ENCODE measurements around the gene DLX4.

DLX4 gene

DNA sequence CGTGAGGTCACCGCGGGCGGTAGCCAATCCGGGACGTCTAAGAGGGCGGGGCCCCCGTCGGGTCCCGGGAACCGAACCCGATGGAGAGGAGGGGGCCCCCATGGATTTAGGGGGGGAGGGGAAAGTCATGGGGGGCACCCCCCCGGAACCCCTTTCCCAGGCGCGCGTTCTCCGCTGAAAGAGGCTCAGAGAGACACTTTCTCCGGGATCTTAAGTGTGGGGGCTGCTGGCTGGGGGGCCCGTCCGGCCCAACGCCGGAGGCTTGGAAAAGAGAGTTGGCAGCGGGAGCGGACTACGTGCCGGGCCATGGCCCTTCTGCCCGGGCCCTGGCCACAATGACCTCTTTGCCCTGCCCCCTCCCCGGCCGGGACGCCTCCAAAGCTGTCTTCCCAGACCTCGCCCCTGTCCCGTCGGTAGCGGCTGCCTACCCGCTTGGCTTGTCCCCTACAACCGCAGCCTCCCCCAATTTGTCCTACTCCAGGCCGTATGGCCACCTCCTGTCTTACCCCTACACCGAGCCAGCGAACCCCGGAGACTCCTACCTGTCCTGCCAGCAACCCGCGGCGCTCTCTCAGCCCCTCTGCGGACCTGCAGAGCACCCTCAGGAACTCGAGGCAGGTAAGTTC lies at the start of gene DLX4:
TSS of gene DLX4 (plus strand) at position 57 of the 626 bp plus-strand sequence. CDS start at position 336, 279 bp downstream.
- DNase-seq: peak; percentile 38

DNA sequence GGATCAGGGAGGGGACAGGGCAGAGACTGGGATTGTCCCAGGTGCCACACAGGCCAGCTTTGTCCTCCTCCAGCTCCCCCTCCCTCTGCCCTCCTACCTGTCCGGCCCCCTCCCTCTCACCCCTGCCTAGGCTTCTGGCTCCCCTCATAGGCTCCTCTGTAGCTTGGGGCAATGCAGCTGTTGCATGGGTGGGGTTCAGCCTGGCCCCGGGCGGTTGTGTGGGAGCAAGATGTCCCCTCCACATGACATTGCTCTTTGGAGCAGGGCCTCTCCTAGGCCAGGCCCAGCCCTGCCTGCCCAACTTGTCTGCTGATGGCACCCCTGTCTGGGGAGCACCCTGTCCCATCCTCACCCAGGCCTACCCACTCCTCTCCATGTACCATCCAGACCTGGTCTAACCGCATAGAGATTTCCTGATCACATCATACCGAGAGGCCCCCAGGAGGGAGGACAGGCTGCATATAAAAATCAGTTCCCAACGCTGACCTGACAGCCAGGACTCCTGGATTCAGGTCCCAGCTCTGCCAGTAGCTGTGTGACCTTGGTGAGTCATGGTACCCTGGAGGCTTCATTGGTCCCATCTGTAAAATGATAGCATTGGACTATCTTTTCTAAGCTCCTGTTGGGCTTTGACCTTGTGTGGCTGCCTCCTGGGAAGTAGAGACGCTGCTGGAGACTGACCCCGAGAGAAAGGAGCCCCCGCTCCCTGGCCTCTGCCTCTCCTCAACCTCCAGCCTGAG lies 48.8 kb upstream of the DLX4 start:
- DNase-seq: no peak

DNA sequence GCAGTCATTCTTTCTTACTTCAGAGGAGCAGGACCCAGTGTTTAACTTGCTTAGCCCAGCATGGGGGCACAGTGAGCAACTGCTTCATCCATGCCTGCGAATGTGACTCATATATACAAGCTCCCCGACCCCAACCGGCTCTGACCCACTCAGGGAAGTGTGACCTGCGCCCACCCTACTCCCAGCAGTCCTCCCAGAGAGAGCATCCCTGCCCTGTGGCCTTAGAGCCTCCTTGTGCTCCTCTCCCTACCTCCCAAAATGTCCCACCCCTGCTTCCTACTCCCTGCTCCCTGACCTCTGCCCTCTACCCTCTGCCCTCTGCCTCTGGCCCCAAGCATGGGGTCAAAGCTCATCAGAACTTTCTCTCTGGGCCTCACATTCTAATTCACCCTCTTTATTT lies 46.9 kb upstream of the DLX4 start:
- no peak for DNase-seq

DNA sequence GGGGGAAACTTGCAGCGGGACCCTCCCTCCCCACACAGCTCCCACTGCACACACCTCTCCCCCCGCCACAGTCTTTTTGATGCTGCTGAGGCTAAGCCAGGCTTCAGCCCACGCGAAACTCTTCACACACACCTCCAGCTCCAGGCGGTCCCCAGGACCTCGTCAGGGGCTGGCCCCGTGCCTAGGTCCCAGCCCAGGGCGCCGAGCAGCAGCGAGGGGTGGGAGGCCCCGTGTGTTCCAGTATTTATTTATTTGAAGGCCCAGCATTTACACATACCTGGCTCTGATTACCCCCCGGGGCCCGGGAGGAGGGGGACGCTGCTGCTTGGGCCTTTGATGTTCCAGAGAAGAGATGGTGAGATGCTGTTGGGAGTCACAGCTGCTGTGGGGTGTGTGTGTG lies 44.9 kb upstream of the DLX4 start:
- DNase-seq: no peak

DNA sequence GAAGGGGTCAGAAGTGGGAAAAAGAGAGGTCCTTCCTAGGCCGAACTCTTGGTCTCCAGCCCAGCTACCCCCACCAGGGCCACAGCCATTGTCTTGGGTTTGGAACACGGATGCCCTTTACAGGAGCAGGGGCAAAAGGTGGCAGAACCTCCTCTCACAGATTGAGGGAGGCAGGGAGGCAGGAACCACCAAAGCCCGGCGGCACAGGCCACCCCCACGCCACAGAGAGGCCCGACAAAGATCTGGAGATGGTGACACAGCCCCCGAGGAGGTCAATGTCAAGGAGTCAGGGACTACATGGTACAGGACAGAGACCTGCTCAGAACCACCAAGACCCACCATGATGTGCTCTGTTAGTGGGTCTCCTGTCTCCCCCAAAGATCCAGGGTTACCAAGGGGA lies 44.4 kb upstream of the DLX4 start:
- DNase-seq: no peak

DNA sequence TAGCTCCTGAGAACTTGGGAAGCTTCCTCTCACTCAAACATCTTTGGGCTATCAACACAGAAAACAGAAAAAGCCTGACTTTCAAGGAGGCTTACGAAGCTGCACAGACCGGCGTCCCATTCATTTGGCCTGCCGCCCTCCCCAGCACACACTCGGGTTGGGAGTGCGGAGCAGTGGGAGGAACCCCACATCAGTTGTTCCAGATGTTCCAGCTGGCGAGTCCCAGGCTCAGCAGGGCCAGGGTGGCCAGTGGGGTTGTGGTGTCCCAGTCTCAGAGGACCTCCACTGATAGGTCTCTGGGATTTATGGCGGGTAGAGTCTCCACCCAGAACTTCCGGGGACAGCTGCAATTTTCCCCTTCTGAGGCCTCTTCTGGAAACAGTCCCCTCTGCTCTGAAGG lies 43.1 kb upstream of the DLX4 start:
- no peak for DNase-seq

DNA sequence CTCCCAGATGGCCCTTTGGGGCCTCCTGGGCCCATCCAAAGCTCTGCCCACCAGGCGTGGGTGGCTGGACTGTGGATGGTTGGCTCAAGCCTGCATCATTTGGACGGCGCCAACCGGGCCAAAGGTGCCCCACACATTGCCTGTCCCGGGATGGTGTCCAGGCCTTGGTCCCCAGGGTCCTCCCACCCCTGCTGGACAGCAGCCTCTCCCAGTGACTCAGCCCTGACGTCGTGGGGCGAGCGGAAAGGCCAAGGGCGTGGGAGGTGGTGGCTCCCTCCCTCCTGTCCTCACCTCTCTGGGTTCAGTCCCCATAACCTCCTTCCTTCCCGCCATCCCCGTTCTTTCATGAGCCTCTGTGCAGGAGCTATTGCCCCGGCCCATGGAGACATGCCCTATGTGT lies 42.1 kb upstream of the DLX4 start:
- no peak for DNase-seq

DNA sequence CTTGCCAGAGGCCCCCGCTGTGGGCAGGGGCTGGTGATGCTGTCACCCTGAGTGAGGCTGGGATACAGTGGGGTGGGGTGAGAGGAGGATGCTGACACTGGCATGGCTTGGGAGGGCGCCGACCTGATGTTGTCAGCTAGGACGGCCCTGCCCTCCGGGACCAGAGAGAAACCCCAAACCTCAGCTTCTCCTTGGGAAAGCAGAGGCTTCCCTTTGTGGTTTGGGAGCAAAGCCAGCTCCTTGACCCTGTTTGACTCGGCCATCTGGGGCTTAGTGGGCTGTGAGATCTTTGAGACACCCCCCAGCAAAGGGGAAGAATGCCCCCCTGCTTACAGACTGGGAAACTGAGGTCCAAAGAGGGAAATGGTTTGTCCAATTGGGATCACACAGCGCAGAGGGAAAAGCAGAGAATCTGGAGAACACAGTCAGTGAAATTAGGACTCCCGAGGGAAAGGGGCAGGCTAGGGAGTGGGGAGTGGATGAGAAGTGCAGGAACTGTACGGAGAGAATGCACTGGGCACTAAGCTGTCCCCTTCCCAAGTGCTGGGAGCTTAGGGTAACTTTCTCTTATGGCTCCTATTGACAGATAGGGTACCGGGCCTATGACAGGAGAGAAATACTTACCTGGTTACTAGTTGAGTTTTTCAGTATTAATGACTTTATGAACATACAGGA lies 40.7 kb upstream of the DLX4 start:
- DNase-seq: no peak

GRCh38 chr17:49928837-49929475 lies 40.0 kb upstream of the DLX4 start:
- no peak for DNase-seq

GRCh38 chr17:49930880-49931279 lies 38.1 kb upstream of the DLX4 start:
- no peak for DNase-seq

DNA sequence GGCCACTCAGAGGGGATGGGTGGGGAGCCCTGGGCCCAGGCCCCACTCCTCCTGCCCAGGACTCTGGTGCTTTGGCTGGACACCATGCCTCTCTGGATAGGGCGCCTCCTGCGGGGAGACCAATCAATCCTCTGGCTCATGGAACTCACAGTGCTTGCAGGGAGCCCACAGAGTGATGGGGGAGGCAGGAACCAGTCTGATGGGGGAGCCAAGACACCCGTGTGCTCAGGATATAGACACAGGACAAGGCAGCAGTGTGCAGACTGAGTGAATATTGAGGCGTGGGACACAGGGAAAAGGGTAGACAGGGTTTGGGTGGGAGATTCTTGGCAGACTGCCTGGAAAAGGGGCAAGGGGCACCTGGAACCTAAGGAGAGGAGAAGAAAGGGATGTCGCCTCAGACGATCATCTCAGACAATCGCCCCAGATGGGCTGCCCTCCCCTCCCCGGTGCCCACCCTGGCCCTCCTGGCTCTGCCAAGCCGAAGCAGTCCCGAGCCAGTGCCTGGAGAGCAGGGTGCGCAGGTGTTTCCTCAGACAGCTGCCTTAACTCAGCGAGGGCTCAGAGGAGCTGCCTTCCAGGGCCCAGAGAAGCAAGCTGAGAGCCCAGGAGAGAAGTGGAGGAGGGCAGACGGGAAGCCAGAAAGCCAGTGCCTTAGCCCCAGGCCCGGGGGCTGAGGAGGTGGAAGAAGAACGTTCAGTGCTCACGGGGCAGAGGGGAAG lies 37.4 kb upstream of the DLX4 start:
- no peak for DNase-seq

GRCh38 chr17:49932138-49932723 lies 36.8 kb upstream of the DLX4 start:
- no peak for DNase-seq

DNA sequence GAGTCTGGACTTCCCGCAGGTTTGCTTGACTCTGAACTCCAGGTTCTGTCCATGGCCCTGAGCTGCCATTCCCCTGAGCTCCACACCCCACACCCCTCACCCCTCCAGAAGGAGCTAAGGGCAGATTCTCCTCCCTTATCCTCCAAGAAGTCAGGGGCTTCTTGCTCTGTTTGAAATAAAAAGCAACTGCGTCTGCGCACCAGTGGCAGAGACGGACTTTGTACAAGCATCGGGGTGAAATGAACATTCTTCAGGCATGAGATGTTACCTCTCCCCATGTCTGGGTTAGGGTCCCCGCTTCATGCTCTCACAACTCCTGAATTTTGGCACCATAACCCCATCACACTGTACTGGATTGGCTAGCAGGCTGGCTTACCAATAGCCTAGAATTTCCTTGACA lies 36.1 kb upstream of the DLX4 start:
- no peak for DNase-seq

GRCh38 chr17:49935526-49936210 lies 33.3 kb upstream of the DLX4 start:
- no peak for DNase-seq

- DNase-seq: no peak
These were observed 32.6 kb upstream of the DLX4 start for GRCh38 chr17:49936386-49936785.

- no peak for DNase-seq
These were observed 29.7 kb upstream of the DLX4 start for GRCh38 chr17:49939318-49939717.

DNA sequence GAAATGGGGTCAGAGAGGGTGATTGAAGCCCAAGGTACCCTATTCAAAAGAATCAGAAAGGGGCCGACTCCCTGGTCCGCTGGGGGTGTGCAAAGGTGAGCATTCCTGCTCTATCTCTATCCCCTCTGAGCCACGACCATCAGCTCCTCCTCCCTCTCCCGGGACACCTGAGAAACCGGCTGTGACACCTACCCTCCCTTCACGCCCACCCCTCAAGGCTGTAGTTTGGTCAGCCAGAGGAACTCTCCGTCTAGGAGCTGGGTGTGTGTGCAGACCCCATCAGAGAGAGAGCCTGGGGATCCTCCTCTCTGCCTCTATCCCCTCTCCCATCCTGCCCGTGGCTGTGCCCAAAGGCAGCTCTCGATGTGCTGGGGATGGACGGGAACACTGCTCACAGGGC lies 27.6 kb upstream of the DLX4 start:
- DNase-seq: no peak

GRCh38 chr17:49942947-49943346 lies 26.0 kb upstream of the DLX4 start:
- DNase-seq: no peak

GRCh38 chr17:49944273-49944870 lies 24.6 kb upstream of the DLX4 start:
- no peak for DNase-seq

DNA sequence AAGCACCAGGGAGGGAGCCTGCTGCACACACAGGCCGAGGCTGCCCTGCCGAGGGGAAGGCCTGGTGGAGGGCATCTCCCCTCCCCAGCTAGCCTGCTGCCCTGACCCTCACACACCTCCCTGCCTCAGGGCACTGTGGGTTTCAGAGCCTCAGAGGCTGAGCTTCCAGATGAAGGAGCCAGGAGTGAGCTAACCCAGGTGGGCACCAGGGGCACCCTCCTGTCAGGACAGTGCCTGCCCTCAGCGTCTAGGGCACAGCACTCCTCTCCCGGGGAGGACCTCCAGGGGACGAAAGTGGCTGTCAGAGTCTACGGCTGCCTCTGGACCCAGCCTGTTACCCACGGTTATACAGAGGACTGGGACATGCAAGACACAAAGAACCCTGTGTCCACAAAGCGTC lies 22.8 kb upstream of the DLX4 start:
- no peak for DNase-seq

GRCh38 chr17:49946964-49947584 lies 21.9 kb upstream of the DLX4 start:
- no peak for DNase-seq

Data from CD4-positive, alpha-beta T cell treated with Interleukin-17A for 4 hours (primary cell).